CMK (cell line): ENCODE measurements around the gene TSPO.
"Not testable (repeated sequence)": the region's sequence is repeated elsewhere in the genome, so short reads cannot be mapped to it uniquely, and the experiment has no call there.

Experiments used
- DNase-seq: peaks from one replicate; pipeline ENCODE4 v3.0.0-alpha.2; 2010; ENCODE audit warnings: low read depth

Gene TSPO

DNA sequence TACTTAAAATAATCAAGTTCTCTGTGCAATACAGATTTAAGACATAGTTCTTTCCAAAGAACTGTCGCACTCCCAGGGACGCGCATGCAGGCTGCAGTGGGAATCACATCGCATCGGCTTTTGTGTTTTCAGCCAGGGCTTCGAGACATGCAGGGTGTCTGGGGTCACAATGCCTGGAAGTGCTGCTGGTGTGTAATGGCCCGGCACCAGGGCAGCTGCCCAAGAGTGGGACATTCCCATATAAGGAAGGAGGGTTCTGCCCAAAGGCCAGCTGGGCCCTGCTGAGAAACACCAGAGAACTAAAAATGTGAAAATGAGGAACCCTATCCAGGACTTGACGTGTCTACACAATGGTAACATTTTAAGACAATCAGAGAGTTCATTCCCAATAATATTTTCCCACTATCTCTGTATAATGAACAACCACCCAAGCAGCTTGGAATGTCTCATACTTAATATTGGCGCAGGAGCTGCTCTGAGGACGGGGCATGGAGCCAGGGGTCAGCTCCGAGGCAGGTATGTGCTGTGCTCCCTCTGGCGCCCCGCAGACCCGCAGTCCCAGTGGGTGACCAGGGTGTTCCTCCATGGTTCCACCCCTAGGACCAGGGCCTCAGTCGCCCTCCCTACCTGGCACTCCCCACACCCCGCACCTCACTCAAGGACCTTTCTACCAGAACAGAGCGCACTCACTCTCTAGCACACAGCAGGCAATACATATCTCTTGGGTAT is 19.4 kb upstream of the TSPO start:
- no peak for DNase-seq

DNA sequence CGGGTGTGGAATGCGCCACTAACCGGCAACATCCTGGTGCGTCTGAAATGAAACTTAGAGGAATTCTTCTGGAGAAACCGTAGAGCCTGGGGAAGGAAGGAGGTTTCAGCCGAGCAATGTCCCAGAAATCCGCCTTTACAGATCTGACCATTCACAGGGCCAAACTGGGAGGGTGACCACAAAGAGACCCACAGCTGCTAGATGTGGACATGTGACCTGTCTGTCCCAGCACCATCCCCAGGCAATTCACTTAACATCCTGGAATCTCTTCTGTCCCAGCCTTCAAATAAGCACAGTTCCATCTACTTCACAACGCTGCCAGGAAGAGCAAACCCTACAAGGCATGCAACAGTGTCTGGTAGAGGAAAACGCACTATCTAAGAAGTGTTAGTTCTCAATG is 18.0 kb upstream of the TSPO start:
- DNase-seq, result no peak

DNA sequence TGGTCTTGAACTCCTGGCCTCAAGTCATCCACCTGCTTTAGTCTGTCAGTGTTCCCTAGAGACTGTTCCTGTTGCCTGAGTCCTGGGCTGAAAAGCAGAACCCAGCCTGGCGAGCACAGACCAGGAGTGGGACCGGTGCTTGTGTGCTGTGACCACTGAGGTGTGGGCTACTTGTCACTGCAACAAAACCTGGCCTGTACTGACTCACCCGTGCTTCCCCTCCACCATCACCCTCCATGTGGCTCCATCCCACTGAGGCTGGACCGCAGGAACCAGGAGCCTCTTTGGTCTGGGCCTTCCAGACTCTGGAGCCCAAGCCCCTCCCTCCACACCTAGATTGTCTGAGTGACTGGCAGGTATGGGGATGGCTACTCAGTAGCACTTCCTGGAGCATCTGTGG is 16.8 kb upstream of the TSPO start:
- DNase-seq, result no peak

DNA sequence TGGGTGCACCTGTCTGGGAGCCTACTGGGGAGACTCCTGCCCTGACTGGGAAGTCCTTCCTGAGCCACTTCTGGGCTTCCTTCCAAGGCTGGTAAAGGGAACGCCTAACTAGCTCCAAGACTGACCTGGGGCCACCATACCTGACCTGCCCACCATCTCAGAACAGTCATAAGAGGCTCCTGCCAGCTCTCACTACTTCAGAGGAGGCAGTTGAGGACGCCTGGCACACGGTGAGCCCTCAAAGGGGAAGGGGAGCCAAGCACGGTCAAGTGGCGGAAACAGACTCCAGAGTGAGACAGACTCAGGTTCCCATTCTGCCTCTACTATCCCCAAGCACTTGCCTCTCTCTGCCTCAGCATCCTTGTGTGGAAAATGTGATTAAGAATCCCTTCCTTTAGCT is 15.8 kb upstream of the TSPO start:
- no peak for DNase-seq

DNA sequence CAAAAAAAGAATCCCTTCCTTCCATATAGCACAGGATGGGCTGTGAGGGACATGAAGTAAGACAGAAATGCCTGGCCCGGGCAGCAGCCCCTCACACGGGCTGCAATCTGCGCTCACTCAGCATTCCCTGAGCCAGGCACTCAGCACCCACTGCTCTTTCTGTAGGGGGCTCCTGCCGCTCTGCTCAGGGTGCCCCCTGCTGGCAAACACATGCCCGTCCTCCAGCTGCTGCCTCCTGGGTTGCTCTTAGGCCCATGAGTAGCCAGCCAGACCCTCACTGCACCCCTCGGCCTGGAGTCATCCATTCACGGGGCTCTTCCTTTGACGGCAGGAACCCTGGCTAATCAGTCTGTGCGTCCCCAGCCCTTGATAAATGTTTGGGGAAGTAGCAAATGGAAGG is 15.1 kb upstream of the TSPO start:
- DNase-seq, result no peak

DNA sequence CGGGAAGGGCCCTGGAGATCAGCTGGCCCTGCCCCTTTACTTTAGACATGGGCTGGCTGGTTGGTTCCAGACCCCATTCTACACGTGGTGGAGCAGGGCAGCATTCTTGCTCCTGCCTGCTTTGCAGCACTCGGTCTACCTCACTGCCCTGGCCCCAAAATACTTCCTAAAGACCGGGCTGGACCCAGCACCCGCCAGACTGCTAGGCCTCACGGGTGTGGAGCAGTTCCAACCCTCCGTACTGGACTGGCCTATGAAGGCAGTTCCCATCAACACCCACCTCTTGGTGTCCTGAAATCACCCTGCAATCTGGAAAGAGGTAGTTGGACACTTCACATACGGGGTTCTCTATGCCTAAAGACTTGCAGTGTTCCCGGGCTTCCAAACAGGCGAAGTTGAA is 14.6 kb upstream of the TSPO start:
- DNase-seq, result no peak

DNA sequence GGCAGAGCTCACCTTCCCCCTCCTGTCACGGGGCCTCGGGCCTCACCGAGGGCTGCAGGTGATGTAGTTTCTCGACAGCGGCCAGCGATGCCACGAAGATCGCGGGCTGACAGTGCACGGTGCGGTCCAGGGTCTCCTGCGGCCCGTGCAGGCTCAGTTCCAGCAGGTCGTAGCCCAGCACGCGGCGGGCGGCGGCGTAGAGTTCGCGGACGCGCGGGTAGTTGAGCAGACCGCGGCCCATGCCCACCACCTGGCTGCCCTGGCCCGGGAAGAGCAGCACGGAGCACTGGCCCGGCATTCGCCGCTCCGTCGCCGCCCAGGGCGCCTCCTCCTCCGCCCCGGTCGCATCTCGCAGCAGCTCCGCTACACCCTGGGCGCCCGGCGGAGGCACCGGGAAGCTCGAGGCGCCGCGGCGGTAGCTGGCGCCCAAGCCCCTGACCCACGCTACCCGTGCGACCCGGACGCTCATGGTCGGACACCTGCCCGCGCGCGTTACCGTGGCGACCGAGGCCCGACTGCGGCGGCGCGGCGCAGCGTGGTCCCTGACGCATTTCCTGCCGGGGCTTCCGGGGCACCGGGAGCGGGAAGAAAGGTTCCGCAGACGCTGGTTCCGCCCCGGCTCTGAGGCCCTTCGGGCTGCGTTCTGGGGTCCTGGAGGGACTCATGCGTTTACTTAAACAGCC is 8.3 kb upstream of the TSPO start, which contains the start of gene MCAT:
TSS of gene MCAT (minus strand) at position 519 of the 683 bp plus-strand sequence. CDS start at position 469, 50 bp downstream.
- peak; percentile 60 for DNase-seq

DNA sequence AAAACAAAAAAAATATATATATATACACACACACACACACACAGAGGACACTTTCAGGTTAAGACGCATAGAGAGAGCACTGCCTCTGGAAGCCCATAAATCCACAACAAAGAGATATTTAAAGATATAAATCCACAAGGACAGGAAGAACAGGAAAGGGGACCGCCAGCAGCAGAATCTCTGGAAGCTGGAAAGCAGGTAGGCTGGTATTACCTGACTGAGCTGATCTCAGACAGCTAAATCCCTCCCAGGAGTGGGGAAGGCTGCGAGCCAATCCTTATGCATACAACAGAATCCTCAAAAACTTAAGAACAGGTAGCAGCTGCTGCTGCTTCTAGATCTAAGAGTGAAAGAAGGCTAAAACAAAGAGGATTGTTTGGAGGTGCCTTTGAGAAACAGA is 6.4 kb upstream of the TSPO start:
- DNase-seq, result no peak

DNA sequence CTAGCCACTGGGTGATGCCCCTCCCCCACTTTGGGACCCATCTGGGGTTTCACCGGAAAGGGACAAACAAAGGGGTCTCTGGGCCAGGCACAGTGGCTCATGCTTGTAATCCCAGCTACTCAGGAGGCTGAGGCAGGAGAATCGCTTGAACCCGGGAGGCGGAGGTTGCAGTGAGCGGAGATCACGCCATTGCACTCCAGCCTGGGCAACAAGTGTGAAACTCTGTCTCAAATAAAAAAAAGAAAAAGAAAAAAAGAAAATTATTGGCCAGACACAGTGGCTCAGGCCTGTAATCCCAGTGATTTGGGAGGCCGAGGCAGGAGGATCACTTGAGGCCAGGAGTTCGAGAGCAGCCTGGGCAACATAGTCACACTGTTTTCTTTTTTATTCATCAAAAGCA is 6.0 kb upstream of the TSPO start:
- DNase-seq, result not testable (repeated sequence)

DNA sequence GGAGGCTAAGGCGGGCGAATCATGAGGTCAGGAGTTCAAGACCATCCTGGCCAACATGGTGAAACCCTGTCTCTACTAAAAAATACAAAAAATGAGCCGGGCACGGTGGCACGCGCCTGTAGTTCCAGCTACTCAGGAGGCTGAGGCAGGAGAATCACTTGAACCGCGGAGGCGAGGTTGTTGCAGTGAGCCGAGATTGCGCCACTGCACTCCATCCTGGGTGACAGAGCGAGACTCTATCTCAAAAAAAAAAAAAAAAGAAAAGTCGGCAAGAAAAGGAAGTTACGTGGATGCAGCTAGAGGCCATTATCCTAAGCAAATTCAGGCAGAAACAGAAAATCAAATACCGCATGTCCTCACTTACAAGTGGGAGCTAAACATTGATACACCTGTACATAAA is 5.0 kb upstream of the TSPO start:
- not testable (repeated sequence) for DNase-seq

DNA sequence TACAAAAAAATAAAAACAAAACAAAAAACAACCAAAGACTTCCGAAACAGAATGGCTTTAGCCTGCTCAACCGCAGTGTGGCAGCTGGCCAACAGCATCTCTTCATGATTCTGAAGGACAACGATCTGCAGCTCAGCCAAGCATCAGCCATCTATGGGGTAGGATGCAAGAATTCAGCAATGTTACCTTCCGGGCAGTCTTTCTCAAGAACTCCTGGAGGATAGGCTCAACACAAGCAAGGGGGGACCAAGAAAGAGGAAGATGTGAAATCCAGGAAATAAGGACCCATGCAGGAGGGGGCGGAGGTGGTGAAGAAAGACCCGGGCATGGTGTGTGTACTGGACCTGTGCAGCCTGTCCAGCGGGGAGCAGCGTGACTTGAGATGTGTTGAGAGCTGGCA is 3.5 kb upstream of the TSPO start:
- DNase-seq, result no peak

DNA sequence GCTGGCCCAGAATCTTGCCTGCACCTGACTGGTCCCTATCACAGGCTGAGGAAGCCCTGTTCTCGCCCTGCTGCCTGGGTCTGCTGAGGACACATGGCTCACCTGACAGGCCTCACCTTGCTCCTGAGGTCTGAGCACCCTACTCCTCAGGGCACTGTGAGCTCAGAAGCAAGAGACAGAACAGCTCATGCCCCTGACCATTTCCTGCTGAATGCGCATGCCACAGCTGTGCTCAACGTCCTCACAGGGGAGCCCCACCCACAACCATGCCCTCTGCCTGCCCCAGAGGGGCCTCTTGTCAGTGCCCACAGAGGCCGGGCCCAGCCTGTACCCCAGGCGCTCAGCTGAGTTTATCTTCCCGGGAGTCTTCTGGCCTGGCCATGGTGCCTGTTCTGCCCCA is 2.8 kb upstream of the TSPO start:
- no peak for DNase-seq

DNA sequence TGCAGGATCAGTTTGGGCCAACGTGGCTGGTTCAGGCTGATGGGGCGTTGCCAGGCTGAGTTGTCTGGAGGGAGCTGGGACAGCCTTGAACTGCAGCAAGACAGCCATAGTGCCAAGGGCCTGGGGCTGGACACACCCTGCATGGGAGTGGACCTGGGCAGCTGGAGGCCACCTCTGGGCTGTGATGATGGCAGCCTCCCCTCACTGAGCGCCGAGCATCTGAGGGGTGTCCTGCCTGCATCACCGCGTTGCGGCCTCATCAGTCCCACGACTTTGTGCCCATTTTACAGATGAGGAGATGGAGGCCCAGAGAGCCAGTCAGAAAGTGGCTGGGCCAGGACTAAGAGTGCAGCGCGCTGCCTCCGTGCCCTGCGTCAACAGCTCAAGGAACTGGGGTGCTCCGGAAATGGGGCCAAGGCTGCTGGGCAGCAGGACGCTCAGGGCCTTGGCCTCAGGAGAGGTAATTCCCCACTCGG is 590 bp upstream of the TSPO start:
- no peak for DNase-seq

DNA sequence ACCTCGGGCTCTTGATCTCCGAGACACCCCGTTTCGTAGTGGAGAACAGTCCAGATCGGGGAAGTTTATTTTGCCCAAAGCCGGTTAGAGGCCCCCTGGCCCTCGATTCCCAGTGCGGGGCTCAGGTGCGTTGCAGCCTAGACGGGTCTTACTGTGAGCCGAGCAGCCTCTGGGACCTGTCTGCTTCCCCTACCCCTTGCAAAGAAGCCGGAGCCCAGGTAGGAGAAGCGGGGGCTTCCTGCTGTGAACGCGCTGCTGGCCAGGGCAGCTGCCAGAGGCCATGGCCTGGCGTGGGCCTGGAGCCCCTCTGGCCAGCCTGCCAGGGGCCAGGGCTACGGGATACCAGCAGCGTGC is 621 bp downstream of the TSPO start:
- no peak for DNase-seq

DNA sequence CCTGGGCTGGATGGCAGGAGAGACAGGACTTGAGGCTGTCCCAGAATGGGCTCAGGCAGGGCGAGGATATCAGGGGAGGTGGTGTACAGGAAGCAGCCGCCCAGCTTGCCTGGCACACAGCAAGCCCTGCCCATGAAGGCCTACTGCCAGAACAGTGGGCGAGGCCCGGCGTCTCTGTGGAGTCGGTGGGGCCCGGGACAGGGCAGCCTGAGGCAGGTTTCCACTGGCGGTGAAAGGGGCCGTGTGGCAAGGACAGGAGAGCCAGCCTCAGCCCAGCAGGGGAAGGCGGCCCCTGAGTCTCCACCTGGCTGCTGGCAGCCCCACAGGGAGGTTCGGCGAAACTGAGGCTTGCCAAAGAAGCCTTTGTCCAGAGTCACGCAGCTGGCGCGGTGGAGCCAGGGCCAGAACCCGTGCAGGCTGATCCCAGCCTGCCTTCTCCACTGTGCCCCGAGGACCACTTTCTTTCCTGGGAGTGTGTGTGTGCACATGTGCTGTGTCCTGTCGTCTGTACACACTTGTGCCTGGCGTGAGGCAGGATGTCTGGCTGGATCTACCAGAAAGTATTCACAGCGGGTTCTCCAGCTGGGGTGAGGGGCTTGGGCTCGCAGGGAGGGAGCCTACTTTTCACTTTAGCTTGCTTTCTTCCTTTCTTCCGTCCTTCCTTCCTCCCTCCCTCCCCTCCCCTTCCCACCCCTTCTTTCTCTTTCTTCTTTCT is 1.2 kb downstream of the TSPO start:
- no peak for DNase-seq

DNA sequence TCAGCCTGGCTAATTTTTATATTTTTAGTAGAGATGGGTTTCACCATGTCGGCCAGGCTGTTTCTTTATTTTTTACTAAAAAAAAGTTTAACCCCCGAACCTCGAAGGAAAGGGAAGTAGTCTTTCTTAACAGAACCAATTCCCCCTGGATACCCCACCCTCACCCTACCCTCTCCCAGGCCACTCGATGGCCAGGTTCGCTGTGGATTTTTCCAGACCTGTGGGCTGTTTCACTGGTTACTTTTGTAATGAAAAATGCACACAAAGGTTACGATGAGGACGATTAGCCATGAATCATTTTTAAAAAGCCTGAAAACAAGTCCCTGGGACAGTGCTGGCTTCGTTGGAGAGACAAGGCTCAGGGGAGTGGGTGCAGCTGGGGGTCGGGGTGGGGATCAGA is 2.5 kb downstream of the TSPO start:
- DNase-seq, result no peak

DNA sequence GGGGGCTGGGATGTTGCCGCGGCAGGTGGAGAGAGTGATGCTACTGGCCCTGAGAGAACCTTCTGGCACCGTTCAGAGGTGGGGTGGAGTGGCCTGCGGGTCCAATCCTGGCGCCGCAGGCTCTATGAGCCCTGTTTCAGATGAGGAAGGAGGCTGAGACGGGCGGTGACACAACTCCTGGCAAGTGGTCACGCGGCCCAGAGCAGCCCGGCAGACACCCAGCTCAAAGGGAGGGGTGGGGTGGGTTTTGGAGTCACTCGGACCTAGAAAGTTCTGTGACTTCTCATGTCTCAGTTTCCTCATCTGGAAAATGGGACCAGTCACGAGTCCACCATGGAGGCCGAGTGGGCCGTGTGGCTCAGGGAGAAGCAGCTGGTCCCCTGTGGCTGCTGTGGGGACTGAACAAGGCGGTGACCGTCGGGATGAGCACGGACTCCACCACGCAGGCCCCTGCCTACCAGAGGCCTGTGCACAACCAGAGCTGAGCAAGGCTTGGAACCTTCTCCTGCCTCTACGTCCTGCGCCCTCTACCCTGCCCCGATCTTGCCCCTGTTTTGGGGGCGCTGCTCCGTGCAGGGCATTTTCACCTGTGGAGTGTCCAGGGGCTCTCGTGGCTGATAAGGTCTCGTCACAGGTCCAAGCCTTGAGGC is 3.7 kb downstream of the TSPO start:
- DNase-seq, result no peak

DNA sequence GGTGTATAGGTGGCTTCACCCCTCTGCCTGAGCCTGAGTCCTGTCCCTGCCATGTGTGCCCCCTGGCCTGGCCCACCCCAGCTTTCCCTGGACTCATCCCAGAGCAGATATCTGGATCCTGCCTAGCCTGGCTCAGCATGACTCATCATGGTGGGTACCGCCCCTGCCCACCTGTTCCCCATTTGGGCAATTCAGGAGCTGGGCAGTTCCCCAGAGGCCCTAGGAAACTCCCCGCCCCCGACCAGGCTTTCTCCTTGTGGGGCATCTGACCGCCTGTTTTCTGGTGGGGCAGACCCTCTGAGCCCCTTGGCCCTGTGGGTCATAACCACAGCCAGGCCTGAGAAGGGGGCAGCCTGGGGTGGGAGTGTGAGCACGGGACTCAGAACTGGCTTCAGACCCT is 4.4 kb downstream of the TSPO start:
- DNase-seq, result no peak

DNA sequence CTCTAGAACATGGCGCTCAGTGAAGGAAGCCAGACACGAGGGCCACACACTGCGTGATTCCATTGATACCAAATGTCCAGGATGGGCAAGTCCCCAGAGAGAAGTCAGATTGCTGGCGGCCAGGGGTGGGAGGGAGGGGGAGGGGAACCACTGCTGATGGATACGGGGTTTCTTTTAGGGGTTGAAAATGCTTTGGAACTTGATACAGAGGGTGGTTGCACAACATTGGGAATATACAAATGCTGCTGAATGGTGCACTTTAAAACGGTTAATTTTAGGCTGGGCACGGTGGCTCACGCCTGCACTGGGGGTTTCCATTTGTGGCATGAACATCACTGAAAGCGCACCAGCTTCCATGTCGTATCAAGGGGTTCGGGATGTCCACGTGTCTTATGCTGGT is 5.1 kb downstream of the TSPO start:
- no peak for DNase-seq

DNA sequence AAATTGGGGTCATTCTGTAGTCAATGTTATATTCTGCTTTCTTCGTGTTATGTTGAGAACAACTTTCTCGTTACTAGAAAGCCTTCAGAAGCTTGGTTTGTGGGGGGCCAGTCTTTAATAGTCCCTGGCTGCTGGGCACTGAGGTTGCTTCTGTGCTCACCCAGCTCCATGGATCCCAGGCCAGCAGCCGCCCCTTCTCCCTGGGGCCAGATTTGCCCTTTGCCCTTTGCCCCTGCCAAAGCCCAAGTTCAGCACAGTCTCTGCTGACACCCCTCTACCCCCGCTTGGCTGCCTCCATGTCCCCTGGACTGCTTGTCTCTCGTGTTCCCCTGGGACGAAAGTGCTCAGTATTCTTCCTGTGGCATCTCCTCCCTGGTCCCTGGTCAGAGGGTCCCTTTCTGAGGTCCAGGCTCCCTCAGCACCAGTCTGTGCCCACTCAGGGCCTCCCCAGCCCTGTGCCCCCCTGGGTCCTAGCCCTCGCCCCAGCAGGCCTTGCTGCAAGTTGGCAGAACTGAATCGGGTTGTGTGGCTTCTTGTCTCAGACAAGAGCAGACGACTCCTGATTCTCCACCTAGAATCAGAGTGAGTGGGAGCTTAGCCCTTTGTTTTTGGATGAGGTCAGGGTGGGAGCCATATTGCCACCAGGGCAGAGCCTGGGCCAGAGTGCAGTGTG is 6.7 kb downstream of the TSPO start:
- DNase-seq, result no peak

DNA sequence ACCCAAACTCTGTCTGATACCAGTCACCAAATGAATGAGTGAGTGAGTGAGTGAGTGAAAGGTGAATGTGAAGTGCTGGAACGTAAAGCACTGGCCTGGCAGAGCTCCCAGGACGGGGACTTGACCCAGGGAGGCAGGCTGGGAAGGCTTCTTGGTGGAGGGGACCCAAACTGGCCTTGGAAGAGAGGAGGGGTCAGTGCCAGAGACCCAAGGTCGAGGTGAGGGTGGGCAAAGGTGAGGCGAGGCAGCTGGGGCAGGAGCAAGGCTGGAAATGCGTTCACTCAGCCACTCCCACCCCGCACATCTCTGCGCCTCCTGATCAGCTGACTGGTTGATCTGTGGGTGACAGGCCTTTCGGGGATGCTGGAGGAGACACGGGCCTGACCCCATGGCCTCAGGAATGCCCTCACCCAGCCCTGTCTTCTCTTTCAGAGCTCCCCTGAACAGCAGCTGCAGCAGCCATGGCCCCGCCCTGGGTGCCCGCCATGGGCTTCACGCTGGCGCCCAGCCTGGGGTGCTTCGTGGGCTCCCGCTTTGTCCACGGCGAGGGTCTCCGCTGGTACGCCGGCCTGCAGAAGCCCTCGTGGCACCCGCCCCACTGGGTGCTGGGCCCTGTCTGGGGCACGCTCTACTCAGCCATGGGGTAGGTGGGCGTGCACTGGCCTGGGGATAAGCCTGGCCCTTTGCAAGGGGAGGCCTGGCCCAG is 7.6 kb downstream of the TSPO start:
- no peak for DNase-seq
